ENCODE data around the gene PALS1. TPM values are rescaled to one million over a fixed set of nuclear protein-coding genes. Genes with fewer than 3 reads are reported as not detected.

Gene PALS1
- total RNA-seq, result 38.1 and 39.4 TPM in 2 replicates
- 11.6 and 15.6 TPM in 2 replicates for polyA plus RNA-seq

DNA sequence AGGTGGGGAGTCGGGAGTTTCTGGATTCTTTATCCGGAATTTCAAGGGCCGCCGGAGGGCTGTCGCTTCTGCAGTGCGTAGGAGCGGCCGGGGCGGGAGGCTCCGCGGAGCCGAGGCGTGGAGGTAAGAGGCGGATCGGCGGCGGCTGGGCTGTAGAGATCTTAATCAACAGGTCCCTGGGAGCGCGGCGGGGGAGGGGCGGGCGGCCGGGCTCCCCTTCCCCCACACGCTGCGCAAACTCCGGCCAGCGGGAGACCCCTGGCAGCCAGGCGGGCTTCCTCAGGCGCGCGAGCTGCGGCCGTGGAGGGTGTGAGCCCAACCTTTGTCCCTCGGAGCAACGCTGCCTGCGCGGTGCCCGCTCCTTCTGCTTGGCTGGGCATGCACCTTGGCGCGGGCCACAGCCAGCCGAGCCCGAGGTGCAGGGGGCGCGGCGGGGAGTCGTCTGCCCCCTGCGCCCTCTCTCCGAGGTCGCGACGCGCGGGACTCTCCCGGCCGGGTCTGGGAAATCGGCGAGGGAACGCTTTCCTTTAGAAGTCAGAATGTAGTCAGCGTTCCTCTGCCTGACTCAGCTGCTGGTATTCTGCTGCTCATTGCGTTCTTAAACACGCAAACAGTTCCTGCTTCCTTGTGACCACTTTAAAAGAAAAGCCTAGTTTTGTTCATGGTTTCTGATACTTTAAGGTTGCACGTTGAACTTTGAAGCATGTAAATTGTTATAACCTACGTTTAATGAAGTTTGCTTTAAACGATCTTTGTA is at the start of gene PALS1:
Gene PALS1, plus strand, starts transcription at position 25 of the 757 bp plus-strand sequence. CDS start 37,736 bp downstream, outside the sequence.
- TF ChIP-seq EZH2 (IDR thresholded peaks at IDR 0.05; ENCODE audit: borderline replicate concordance) (no peak), EZH2phosphoT487 (IDR thresholded peaks at IDR 0.05; ENCODE audit: low read depth, severe bottlenecking, unreplicated experiment) (no peak)
- TF ChIP-seq, protein P1, sequence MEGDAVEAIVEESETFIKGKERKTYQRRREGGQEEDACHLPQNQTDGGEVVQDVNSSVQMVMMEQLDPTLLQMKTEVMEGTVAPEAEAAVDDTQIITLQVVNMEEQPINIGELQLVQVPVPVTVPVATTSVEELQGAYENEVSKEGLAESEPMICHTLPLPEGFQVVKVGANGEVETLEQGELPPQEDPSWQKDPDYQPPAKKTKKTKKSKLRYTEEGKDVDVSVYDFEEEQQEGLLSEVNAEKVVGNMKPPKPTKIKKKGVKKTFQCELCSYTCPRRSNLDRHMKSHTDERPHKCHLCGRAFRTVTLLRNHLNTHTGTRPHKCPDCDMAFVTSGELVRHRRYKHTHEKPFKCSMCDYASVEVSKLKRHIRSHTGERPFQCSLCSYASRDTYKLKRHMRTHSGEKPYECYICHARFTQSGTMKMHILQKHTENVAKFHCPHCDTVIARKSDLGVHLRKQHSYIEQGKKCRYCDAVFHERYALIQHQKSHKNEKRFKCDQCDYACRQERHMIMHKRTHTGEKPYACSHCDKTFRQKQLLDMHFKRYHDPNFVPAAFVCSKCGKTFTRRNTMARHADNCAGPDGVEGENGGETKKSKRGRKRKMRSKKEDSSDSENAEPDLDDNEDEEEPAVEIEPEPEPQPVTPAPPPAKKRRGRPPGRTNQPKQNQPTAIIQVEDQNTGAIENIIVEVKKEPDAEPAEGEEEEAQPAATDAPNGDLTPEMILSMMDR (IDR thresholded peaks at IDR 0.05; ENCODE audit: poor library complexity), result no peak
- Histone ChIP-seq H3K4me1 (ENCODE audit: insufficient read depth) (no peaks in the 10 kb centered on the region), H3K36me3 (replicated peaks; ENCODE audit: insufficient read depth, low read depth) (no peaks in the 10 kb centered on the region), H3K4me3 (peak within 1 kb of the TSS; percentile 78), H3K9me3 (ENCODE audit: low read depth) (no peaks in the 10 kb centered on the region), H3K27ac (peak within 1 kb of the TSS; percentile 95), H2AFZ (peak within 1 kb of the TSS; percentile 76), H3K4me2 (peak within 1 kb of the TSS; percentile 85), H4K20me1 (ENCODE audit: insufficient read depth, poor library complexity, severe bottlenecking) (peaks cover 8% of the 10 kb centered on the region), H3K27me3 (no peaks in the 10 kb centered on the region), H3K79me2 (peaks cover 46% of the 10 kb centered on the region), H3K9me2 (replicated peaks; ENCODE audit: insufficient read depth) (no peaks in the 10 kb centered on the region)
- DNase-seq (ENCODE audit: low spot score), result peak; percentile 81
- under 1% methylated on average over 33 of the region's 64 CpGs for WGBS (ENCODE audit: low lambda C conversion rate, missing lambda C conversion rate)

DNA sequence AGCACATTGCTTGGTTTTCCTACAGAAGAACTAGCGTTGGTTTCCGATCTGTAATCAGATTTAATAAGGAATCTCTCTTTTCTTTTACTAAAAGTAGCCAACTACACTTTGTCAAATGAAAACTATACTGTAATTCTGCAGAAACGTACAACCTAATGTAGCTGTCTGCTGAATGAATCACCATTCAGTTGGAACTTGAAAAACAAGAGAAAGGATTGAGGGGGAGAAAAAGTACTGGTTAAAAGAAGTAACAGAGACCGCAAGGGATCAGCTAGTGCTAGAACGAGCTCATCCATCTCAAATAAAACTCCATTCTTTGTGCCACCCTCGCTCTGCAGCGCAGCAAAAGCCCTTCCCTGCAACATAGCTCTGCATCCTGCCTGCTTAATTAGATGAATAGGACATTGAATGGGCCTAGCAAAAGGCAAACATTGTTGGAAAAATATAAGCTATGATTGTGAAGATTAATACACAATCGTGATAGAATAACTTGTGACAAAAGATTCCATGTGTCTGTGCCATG is 49.4 kb upstream of the PALS1 start:
- no peak overlapping the region for H2AFZ ChIP-seq
- no peaks in the 10 kb centered on the region for H4K20me1 ChIP-seq (ENCODE audit: insufficient read depth, poor library complexity, severe bottlenecking)
- no peaks in the 10 kb centered on the region for H3K79me2 ChIP-seq

DNA sequence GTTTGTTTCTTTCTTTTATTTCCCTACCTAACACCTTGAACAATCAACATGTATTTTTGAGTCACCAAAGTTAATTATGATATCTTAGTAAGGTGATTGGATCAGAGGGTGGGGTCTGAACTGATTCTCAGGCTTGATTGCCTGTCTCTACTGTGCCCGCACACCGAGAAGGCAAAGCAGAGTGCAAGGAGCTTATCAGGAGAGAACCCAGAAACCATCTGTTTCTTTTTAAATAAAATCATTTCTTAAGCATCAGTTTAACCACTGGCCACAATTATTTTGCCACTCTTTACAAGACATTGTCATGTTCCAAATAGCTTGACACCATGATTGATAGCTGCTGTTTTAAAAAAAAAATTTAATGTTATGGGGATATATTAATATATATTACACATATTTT is 48.9 kb upstream of the PALS1 start:
- no peak overlapping the region for H3K4me3 ChIP-seq
- H3K27ac ChIP-seq, result no peak overlapping the region
- H3K79me2 ChIP-seq, result no peaks in the 10 kb centered on the region
- H3K9me2 ChIP-seq (replicated peaks; ENCODE audit: insufficient read depth), result no peaks in the 10 kb centered on the region
- no peaks in the 10 kb centered on the region for H3K4me1 ChIP-seq (ENCODE audit: insufficient read depth)
- H3K4me2 ChIP-seq, result no peak overlapping the region
- no peak for DNase-seq (ENCODE audit: low spot score)
- no peaks in the 10 kb centered on the region for H3K27me3 ChIP-seq
- no peak overlapping the region for H2AFZ ChIP-seq
- H3K9me3 ChIP-seq (ENCODE audit: low read depth), result no peaks in the 10 kb centered on the region
- no peaks in the 10 kb centered on the region for H3K36me3 ChIP-seq (replicated peaks; ENCODE audit: insufficient read depth, low read depth)
- WGBS (ENCODE audit: low lambda C conversion rate, missing lambda C conversion rate), result 77% methylated on average over 2 of the region's 2 CpGs
- TF ChIP-seq, protein P1 (IDR thresholded peaks at IDR 0.05; ENCODE audit: poor library complexity), result no peak
- TF ChIP-seq EZH2phosphoT487 (IDR thresholded peaks at IDR 0.05; ENCODE audit: low read depth, severe bottlenecking, unreplicated experiment) (no peak), EZH2 (IDR thresholded peaks at IDR 0.05; ENCODE audit: borderline replicate concordance) (no peak)
- no peaks in the 10 kb centered on the region for H4K20me1 ChIP-seq (ENCODE audit: insufficient read depth, poor library complexity, severe bottlenecking)

More for the DNA sequence above, 49.4 kb upstream of the PALS1 start:
- TF ChIP-seq EZH2 (IDR thresholded peaks at IDR 0.05; ENCODE audit: borderline replicate concordance) (no peak), EZH2phosphoT487 (IDR thresholded peaks at IDR 0.05; ENCODE audit: low read depth, severe bottlenecking, unreplicated experiment) (no peak)
- TF ChIP-seq, protein P1 (IDR thresholded peaks at IDR 0.05; ENCODE audit: poor library complexity), result no peak
- Histone ChIP-seq H3K9me3 (ENCODE audit: low read depth) (no peaks in the 10 kb centered on the region), H3K4me1 (ENCODE audit: insufficient read depth) (no peaks in the 10 kb centered on the region), H3K9me2 (replicated peaks; ENCODE audit: insufficient read depth) (no peaks in the 10 kb centered on the region), H3K4me3 (no peak overlapping the region), H3K27ac (no peak overlapping the region), H3K27me3 (no peaks in the 10 kb centered on the region), H3K36me3 (replicated peaks; ENCODE audit: insufficient read depth, low read depth) (no peaks in the 10 kb centered on the region), H3K4me2 (no peak overlapping the region)
- 85% methylated on average over 8 of the region's 8 CpGs for WGBS (ENCODE audit: low lambda C conversion rate, missing lambda C conversion rate)
- DNase-seq (ENCODE audit: low spot score), result no peak

Data from hepatocyte (in vitro differentiated cells).